A549 (cell line): ENCODE data around the gene DCTN3.

Experiments used
- CBX8 ChIP-seq: fragments of 200-600 bp; sonication (generic); IDR thresholded peaks from 2 replicates; pipeline ENCODE4 v1.6.1; 2016
- CEBPB ChIP-seq, 2 experiments: fragments of >200 bp in 1 of 2; sonication (Bioruptor Twin) in 1 of 2; formaldehyde crosslinking in 1 of 2; IDR thresholded peaks; 2 replicates each; pipeline ENCODE4 v1.6.1; 2012 to 2016
- JUN ChIP-seq, 2 experiments: fragments of >200 bp; sonication (Bioruptor Twin); formaldehyde crosslinking; IDR thresholded peaks; 2 replicates in 1 of 2; 3 replicates in 1 of 2; pipeline ENCODE4 v1.6.1; 2016 to 2017
- MAFK ChIP-seq: fragments of 450-650 bp; IDR thresholded peaks from 2 replicates; pipeline ENCODE4 v1.6.1; 2014; ENCODE audit not compliant: partially characterized antibody
- NR3C1 ChIP-seq: fragments of >200 bp; sonication (Bioruptor Twin); formaldehyde crosslinking; IDR thresholded peaks from 3 replicates; pipeline ENCODE4 v1.6.1; 2017
- POLR2A ChIP-seq: IDR thresholded peaks from 2 replicates; pipeline ENCODE4 v1.6.1; 2012; ENCODE audit warnings: mild to moderate bottlenecking, low read length
- POLR2AphosphoS2 ChIP-seq: conservative IDR thresholded peaks from 2 replicates; pipeline ENCODE4 v1.6.1; 2012; ENCODE audit warnings: low read length, improper control_type of control experiment, inconsistent platforms
- RARB ChIP-seq: fragments of 250-450 bp; sonication (Bioruptor Pico); IDR thresholded peaks from 2 replicates; pipeline ENCODE4 v1.8.0; 2021; ENCODE audit warnings: mild to moderate bottlenecking, moderate library complexity
- ZFP36 ChIP-seq: fragments of 450-650 bp; IDR thresholded peaks from 2 replicates; pipeline ENCODE4 v1.6.1; 2014; ENCODE audit warnings: borderline replicate concordance; ENCODE audit not compliant: partially characterized antibody
- TF ChIP-seq, protein P1 (sequence below): fragments of >200 bp; sonication (Bioruptor Twin); formaldehyde crosslinking; IDR thresholded peaks from 3 replicates; pipeline ENCODE4 v1.5.1; 2016
- TF ChIP-seq, protein P2 (sequence below): fragments of 250-450 bp; sonication (Bioruptor Pico); IDR thresholded peaks from 2 replicates; pipeline ENCODE4 v1.5.0; 2021; ENCODE audit warnings: mild to moderate bottlenecking, moderate library complexity, borderline replicate concordance
- TF ChIP-seq, protein P3 (sequence below): IDR thresholded peaks from 2 replicates; pipeline ENCODE4 v1.6.1; 2012

DNA sequence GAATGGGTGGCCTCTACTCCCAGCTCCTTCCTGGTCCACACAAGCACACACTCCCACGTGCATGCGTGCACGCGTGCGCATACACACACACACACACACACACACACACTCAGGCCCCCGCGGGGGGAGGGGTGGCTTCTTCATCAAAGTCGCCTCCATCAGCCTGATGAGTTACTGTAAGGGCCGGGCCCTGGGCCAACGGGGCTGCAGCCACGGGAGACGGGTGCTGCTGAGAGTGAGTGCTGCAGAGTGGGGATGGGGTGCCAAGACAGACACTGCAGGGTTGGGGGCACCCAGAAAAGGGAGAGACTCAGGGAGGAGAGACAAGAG is 48.8 kb downstream of the DCTN3 start:
- TF ChIP-seq RARB (CRISPR knock-in tag) = no peak
- TF ChIP-seq, protein P1, sequence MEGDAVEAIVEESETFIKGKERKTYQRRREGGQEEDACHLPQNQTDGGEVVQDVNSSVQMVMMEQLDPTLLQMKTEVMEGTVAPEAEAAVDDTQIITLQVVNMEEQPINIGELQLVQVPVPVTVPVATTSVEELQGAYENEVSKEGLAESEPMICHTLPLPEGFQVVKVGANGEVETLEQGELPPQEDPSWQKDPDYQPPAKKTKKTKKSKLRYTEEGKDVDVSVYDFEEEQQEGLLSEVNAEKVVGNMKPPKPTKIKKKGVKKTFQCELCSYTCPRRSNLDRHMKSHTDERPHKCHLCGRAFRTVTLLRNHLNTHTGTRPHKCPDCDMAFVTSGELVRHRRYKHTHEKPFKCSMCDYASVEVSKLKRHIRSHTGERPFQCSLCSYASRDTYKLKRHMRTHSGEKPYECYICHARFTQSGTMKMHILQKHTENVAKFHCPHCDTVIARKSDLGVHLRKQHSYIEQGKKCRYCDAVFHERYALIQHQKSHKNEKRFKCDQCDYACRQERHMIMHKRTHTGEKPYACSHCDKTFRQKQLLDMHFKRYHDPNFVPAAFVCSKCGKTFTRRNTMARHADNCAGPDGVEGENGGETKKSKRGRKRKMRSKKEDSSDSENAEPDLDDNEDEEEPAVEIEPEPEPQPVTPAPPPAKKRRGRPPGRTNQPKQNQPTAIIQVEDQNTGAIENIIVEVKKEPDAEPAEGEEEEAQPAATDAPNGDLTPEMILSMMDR = no peak
- TF ChIP-seq CBX8 = no peak
- no peak for TF ChIP-seq CEBPB (IDR thresholded peaks at IDR 0.05)
- no peak for TF ChIP-seq POLR2A
- TF ChIP-seq, protein P2, sequence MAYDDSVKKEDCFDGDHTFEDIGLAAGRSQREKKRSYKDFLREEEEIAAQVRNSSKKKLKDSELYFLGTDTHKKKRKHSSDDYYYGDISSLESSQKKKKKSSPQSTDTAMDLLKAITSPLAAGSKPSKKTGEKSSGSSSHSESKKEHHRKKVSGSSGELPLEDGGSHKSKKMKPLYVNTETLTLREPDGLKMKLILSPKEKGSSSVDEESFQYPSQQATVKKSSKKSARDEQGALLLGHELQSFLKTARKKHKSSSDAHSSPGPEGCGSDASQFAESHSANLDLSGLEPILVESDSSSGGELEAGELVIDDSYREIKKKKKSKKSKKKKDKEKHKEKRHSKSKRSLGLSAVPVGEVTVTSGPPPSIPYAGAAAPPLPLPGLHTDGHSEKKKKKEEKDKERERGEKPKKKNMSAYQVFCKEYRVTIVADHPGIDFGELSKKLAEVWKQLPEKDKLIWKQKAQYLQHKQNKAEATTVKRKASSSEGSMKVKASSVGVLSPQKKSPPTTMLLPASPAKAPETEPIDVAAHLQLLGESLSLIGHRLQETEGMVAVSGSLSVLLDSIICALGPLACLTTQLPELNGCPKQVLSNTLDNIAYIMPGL = no peak
- TF ChIP-seq, protein P3, sequence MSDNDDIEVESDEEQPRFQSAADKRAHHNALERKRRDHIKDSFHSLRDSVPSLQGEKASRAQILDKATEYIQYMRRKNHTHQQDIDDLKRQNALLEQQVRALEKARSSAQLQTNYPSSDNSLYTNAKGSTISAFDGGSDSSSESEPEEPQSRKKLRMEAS = no peak
- TF ChIP-seq JUN (IDR thresholded peaks at IDR 0.05) = no peak
- TF ChIP-seq NR3C1 = no peak
- TF ChIP-seq MAFK = no peak
- TF ChIP-seq POLR2AphosphoS2 = no peak
- TF ChIP-seq ZFP36 = no peak
